Epithelial cell of prostate (primary cell): ENCODE data around the gene TMEM260.

Source experiments
- DNase-seq: peaks from one replicate; pipeline ENCODE4 v3.0.0-alpha.2; 2011; ENCODE audit warnings: low read depth, low spot score
- H3K27ac ChIP-seq: fragments of 450-650 bp; 2 replicates; pipeline ENCODE4 v1.5.1; 2017; ENCODE audit warnings: mild to moderate bottlenecking

Gene TMEM260

GRCh38 chr14:56579345-56580220 lies at the start of gene TMEM260:
TSS of gene TMEM260 (plus strand) at chr14:56579798. CDS start at chr14:56579915, 117 bp downstream.
- H3K27ac ChIP-seq = peak within 1 kb of the TSS; percentile 49
- peak; percentile 40 for DNase-seq

GRCh38 chr14:56532546-56532945 lies 47.1 kb upstream of the TMEM260 start:
- H3K27ac ChIP-seq = no peak overlapping the region
- DNase-seq = no peak

GRCh38 chr14:56534656-56535055 lies 44.9 kb upstream of the TMEM260 start:
- H3K27ac ChIP-seq = no peak overlapping the region
- no peak for DNase-seq

- DNase-seq = no peak
- H3K27ac ChIP-seq = no peak overlapping the region
Observed at GRCh38 chr14:56539862-56540261, 39.7 kb upstream of the TMEM260 start.

- no peak for DNase-seq
- H3K27ac ChIP-seq = no peak overlapping the region
Observed at GRCh38 chr14:56543436-56543835, 36.2 kb upstream of the TMEM260 start.

GRCh38 chr14:56549721-56550120 lies 29.9 kb upstream of the TMEM260 start:
- no peak overlapping the region for H3K27ac ChIP-seq
- no peak for DNase-seq

- DNase-seq = no peak
- H3K27ac ChIP-seq = no peak overlapping the region
Observed at GRCh38 chr14:56552615-56553014, 27.0 kb upstream of the TMEM260 start.

GRCh38 chr14:56554301-56554700 lies 25.3 kb upstream of the TMEM260 start:
- no peak overlapping the region for H3K27ac ChIP-seq
- DNase-seq = no peak

- peak; percentile 14 for DNase-seq
- H3K27ac ChIP-seq = no peak overlapping the region
Observed at GRCh38 chr14:56555921-56556570, 23.6 kb upstream of the TMEM260 start.

- no peak for DNase-seq
- H3K27ac ChIP-seq = no peak overlapping the region
Observed at GRCh38 chr14:56559182-56559581, 20.4 kb upstream of the TMEM260 start.

GRCh38 chr14:56561606-56562005 lies 18.0 kb upstream of the TMEM260 start:
- no peak for DNase-seq

GRCh38 chr14:56562883-56563282 lies 16.7 kb upstream of the TMEM260 start:
- no peak for DNase-seq
- no peak overlapping the region for H3K27ac ChIP-seq

More at GRCh38 chr14:56561606-56562005, 18.0 kb upstream of the TMEM260 start:
- H3K27ac ChIP-seq = no peak overlapping the region

- no peak for DNase-seq
- H3K27ac ChIP-seq = no peak overlapping the region
Observed at GRCh38 chr14:56569174-56569573, 10.4 kb upstream of the TMEM260 start.

- no peak overlapping the region for H3K27ac ChIP-seq
- DNase-seq = no peak
Observed at GRCh38 chr14:56570295-56570694, 9.3 kb upstream of the TMEM260 start.

- H3K27ac ChIP-seq = peak overlapping the region; percentile 49
- DNase-seq = no peak
Observed at GRCh38 chr14:56580221-56580711, 668 bp downstream of the TMEM260 start.

GRCh38 chr14:56581041-56581727 lies 1.6 kb downstream of the TMEM260 start:
- no peak overlapping the region for H3K27ac ChIP-seq
- DNase-seq = no peak

GRCh38 chr14:56585461-56586084 lies 6.0 kb downstream of the TMEM260 start:
- DNase-seq = peak; percentile 24
- no peak overlapping the region for H3K27ac ChIP-seq

- DNase-seq = no peak
- no peak overlapping the region for H3K27ac ChIP-seq
Observed at GRCh38 chr14:56587701-56588100, 8.1 kb downstream of the TMEM260 start.

GRCh38 chr14:56590535-56590960 lies 10.9 kb downstream of the TMEM260 start:
- no peak for DNase-seq
- H3K27ac ChIP-seq = no peak overlapping the region
